AG04449 (cell line): ENCODE data around the gene MYO19.
A peak's percentile ranks its signal among the peaks of the same experiment; 100 is the strongest.

ENCODE experiments used
- CTCF ChIA-PET: fragments of 350-600 bp; formaldehyde crosslinking; extraction: SDS; loops from one replicate; lab custom pipeline; 2021; ENCODE audit warnings: antibody characterized with exemption; lab: Yijun Ruan, JAX
- POLR2A ChIA-PET: fragments of 400-600, 350-600 bp; formaldehyde crosslinking; extraction: SDS; loops from one replicate; lab custom pipeline; 2020; ENCODE audit warnings: antibody characterized with exemption, inconsistent platforms; lab: Yijun Ruan, JAX
- DNase-seq: peaks from one replicate; pipeline ENCODE4 v3.0.0-alpha.2; 2010; ENCODE audit warnings: low read depth, low spot score
- H3K4me3 ChIP-seq: 2 replicates; pipeline ENCODE4 v1.5.1; 2011; ENCODE audit warnings: low read depth, mild to moderate bottlenecking, control low read depth, low read length
- TF ChIP-seq, protein P1 (sequence below): IDR thresholded peaks from one replicate; pipeline ENCODE4 v1.5.1; 2011; ENCODE audit warnings: mild to moderate bottlenecking, moderate library complexity, low read length, control low read depth, inconsistent platforms; ENCODE audit not compliant: insufficient read depth; ENCODE audit errors: missing control alignments

The MYO19 gene

DNA sequence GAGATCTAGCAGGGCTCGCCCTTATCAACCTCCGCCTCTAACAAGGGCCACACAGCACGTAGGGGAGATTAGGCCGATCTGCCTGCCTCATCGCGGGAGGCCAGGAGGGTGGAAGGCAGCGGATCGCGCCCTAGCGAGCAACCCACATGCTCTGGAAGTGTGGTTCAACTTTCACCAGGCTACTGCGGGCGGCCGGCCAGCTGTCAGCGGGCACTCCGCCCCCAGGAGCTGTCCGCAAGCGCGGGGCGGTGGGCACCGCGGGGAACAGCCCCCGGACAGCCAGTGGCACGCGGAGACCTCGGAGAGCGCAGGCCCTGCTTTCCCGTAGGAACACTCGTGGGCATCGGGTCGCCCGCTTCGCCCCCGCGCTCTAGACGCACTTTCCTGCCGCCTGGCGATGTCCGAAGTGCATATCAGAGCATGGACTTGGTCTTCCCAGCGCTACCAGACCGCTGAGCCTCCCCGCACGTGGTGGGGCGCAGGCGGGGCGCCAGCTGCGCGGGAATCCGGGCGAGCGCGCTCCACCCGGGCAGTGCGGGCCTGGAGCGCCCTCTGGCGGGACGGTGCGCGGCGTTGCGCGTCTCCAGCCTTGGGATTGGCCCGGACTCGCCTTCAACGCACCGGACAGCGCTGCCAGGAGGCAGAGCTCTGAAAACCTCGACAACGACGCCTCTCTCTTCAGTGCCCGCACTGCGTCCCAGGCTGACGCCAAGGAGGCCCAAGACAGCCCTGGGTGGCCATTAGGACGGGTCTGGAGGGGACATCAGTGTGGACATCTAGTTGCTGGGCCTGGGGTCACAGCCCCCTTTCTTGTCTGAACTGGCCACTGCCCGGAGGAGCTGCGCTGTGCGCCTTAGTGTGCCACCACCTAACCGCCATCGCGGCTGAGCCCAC lies 51.8 kb downstream of the MYO19 start:
- TF ChIP-seq, protein P1, sequence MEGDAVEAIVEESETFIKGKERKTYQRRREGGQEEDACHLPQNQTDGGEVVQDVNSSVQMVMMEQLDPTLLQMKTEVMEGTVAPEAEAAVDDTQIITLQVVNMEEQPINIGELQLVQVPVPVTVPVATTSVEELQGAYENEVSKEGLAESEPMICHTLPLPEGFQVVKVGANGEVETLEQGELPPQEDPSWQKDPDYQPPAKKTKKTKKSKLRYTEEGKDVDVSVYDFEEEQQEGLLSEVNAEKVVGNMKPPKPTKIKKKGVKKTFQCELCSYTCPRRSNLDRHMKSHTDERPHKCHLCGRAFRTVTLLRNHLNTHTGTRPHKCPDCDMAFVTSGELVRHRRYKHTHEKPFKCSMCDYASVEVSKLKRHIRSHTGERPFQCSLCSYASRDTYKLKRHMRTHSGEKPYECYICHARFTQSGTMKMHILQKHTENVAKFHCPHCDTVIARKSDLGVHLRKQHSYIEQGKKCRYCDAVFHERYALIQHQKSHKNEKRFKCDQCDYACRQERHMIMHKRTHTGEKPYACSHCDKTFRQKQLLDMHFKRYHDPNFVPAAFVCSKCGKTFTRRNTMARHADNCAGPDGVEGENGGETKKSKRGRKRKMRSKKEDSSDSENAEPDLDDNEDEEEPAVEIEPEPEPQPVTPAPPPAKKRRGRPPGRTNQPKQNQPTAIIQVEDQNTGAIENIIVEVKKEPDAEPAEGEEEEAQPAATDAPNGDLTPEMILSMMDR = peak; percentile 95
- POLR2A ChIA-PET = interaction anchor here (1.1 kb wide), 1 partner anchor 9 kb away, joined by 5 read pairs; no protein-coding TSS in a partner anchor
- CTCF ChIA-PET = interaction anchor here (0.6 to 1.7 kb wide), 18 partner anchors 8 to 905 kb away, joined by 3 to 34 read pairs (median 4); no protein-coding TSS in a partner anchor
- peak overlapping the region; percentile 52 for H3K4me3 ChIP-seq
- no peak for DNase-seq

DNA sequence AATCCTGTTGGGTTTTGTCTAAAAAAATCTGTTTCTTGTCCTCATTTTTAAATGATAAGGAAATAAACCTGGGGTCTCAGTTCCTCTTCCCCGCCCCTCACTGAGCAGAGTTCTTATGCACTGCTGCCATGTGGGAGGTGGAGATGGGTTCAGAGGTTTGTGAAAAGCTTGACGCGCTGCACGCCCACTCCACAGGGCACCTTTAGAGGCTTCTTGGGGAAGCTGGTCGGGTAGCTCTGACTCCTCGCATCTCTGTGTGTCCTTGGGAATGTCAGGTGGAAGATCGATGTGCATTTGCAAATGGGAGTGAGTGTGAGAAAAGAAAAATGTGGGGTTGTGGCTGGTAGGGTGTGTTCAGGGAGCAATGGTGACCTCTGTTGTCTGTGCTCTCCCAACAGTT lies 52.8 kb downstream of the MYO19 start:
- CTCF ChIA-PET = interaction anchor here (1.1 to 1.6 kb wide), 3 partner anchors 7 to 19 kb away, joined by 3 to 8 read pairs (median 4); no protein-coding TSS in a partner anchor
- TF ChIP-seq, protein P1 = no peak
- H3K4me3 ChIP-seq = no peak overlapping the region
- DNase-seq = no peak
- POLR2A ChIA-PET = interaction anchor here (1.1 kb wide), 1 partner anchor 10 kb away, joined by 5 read pairs; no protein-coding TSS in a partner anchor

DNA sequence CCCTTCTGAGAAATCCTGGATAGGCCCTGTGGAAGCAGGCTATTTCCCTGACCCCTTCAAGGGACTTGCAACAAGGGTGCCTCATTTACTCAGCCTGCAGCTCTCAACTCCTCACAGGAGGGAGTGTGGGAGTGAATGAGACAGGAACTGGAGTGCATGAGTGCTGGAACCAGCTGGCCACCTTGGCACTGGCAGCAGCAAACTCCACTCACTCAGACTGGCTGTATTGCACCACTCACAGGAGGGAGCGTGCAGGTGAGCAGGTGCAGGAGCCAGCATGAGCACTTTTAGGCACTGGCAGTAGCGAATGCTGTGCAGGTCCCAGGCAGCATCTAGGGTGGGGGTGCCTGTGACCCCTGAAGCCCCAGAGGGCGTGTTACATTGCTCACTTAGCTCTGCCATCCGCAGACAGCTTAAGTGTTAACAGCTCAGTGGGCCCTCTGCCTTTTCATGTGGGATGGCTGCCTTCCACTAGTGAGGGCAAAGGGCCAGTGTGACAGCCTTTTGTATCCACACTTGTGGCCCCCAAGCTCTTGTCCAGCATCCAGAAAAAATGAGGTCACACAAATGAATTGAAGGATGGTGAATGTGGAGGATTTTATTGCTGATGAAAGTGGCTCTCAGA lies 59.2 kb downstream of the MYO19 start:
- no peak for DNase-seq
- no peak overlapping the region for H3K4me3 ChIP-seq
- TF ChIP-seq, protein P1 = no peak
- ChIA-PET CTCF (interaction anchor here (2.0 kb wide), 1 partner anchor 10 kb away, joined by 10 read pairs; no protein-coding TSS in a partner anchor), POLR2A (no interaction called here)

DNA sequence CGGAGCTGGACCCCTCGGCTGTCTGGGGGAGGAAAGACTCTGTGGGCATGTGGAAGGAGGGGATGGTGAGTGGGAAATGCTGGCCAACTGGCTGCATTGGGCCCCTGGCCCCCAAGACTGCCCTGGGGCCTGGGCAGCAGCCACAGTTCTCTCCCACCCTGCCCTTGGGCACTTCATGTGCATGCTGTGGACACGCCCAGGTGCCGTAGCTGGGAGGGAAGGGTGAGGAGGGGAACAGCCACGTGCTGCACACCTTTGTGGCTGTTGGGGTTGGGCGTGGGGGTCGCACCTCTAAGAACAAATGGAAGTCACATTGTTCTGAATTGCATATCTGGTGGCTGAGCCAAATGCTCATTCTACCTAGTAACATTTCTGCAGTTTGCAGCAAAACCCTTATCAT lies 60.1 kb downstream of the MYO19 start:
- TF ChIP-seq, protein P1 = no peak
- POLR2A ChIA-PET = no interaction called here
- H3K4me3 ChIP-seq = no peak overlapping the region
- CTCF ChIA-PET = interaction anchor here (0.8 kb wide), 1 partner anchor 8 kb away, joined by 4 read pairs; no protein-coding TSS in a partner anchor
- no peak for DNase-seq

DNA sequence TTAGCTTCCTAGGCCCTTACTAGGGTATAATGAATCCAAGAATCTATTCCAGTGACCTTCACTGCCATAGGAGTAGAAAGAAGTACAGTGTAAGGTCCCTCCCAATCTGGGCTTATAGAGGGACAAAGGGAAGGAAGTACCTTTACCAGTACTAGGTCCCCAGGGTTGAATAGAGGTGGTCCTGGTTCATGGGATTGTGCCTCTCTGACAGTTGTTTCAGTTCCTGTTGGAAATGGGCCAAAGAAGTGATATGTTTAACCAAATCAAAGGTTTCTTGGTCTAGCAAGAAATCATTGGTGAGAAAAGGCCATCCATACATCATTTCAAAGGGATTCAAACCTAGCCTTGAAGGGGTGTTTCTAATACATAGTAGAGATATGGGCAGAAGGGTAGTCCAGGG lies 64.2 kb downstream of the MYO19 start:
- H3K4me3 ChIP-seq = no peak overlapping the region
- CTCF ChIA-PET = interaction anchor here (2.0 kb wide), 1 partner anchor 12 kb away, joined by 7 read pairs; no protein-coding TSS in a partner anchor
- POLR2A ChIA-PET = no interaction called here
- TF ChIP-seq, protein P1 = no peak
- no peak for DNase-seq
